Spleen (tissue), 7 donors: ENCODE measurements around the gene SEMA7A.

ENCODE experiments used
- POLR2A ChIP-seq, 3 donors: fragments of 450-650 bp; IDR thresholded peaks; one replicate each; pipeline ENCODE4 v1.5.1; 2017; ENCODE audit warnings: antibody characterized with exemption in 3 of 3, mild to moderate bottlenecking in 1 of 3
- TF ChIP-seq, protein P1 (sequence below), 11 experiments: fragments of 200-600 bp in 7 of 11; fragments of 450-650 bp in 4 of 11; sonication (generic) in 4 of 11; IDR thresholded peaks in 8 of 11; conservative IDR thresholded peaks in 3 of 11; 1 replicate in 7 of 11; 2 replicates in 4 of 11; pipeline versions ENCODE4 v1.4.0 to v1.8.0; 2016 to 2021; ENCODE audit warnings: antibody characterized with exemption in 11 of 11, inconsistent platforms in 4 of 11, mild to moderate bottlenecking in 1 of 11
- donor health status: DM: no; HTN: no; CAD: no; lungs with moderate emphysema.
- donor health status: DM: no; HTN: no; CAD: no.
- donor health status: DM: no; HTN: no; CAD: no.

DNA sequence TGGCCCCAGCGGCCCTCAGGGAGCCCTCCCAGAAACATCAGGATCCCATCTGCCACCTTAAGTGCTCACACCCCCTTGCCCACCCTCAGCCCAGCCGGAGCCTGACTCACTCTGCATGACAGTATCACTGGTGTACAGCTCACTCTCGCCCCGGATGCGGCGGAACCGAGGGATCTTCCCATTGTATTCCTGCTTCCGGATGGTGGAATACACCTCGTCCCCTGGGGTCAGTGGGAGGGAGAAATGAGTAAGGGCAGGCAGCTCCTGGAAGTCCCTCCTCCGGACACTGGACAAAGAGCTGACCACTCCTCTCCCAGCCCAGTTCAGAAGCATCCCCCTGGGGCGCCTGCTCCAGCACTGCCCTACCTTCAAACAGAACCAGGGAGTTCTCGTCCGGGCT is 16.5 kb downstream of the SEMA7A start:
- TF ChIP-seq, protein P1, sequence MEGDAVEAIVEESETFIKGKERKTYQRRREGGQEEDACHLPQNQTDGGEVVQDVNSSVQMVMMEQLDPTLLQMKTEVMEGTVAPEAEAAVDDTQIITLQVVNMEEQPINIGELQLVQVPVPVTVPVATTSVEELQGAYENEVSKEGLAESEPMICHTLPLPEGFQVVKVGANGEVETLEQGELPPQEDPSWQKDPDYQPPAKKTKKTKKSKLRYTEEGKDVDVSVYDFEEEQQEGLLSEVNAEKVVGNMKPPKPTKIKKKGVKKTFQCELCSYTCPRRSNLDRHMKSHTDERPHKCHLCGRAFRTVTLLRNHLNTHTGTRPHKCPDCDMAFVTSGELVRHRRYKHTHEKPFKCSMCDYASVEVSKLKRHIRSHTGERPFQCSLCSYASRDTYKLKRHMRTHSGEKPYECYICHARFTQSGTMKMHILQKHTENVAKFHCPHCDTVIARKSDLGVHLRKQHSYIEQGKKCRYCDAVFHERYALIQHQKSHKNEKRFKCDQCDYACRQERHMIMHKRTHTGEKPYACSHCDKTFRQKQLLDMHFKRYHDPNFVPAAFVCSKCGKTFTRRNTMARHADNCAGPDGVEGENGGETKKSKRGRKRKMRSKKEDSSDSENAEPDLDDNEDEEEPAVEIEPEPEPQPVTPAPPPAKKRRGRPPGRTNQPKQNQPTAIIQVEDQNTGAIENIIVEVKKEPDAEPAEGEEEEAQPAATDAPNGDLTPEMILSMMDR (IDR thresholded peaks at IDR 0.05 in 8 of 11, conservative IDR thresholded peaks at IDR 0.05 in 3 of 11): no peak
- no peak for TF ChIP-seq POLR2A (IDR thresholded peaks at IDR 0.05)
